NCI-H2029 (cell line): Measurements from ENCODE around the gene HNRNPF.

Source experiments
- DNase-seq: peaks from one replicate; lab custom pipeline; 2025; lab: John Stamatoyannopoulos, UW

Gene HNRNPF

GRCh38 chr10:43376828-43377423 is 32.1 kb downstream of the HNRNPF start:
- no peak for DNase-seq

GRCh38 chr10:43376046-43376635 is 32.8 kb downstream of the HNRNPF start:
- DNase-seq, result no peak

GRCh38 chr10:43375401-43376020 is 33.5 kb downstream of the HNRNPF start:
- DNase-seq, result no peak

- DNase-seq, result no peak
Measured at GRCh38 chr10:43374194-43374593, 34.8 kb downstream of the HNRNPF start.

- DNase-seq, result no peak
Measured at GRCh38 chr10:43373461-43373860, 35.5 kb downstream of the HNRNPF start.

- DNase-seq, result no peak
Measured at GRCh38 chr10:43372765-43373361, 36.1 kb downstream of the HNRNPF start.

GRCh38 chr10:43371418-43371817 is 37.6 kb downstream of the HNRNPF start, which contains the start of gene FXYD4:
FXYD4 (plus strand) TSS chr10:43371636; CDS start chr10:43373747, 2,111 bp downstream.
- DNase-seq, result no peak

GRCh38 chr10:43370671-43371215 is 38.2 kb downstream of the HNRNPF start:
- no peak for DNase-seq

GRCh38 chr10:43369921-43370320 is 39.1 kb downstream of the HNRNPF start:
- DNase-seq, result no peak

GRCh38 chr10:43365001-43365400 is 44.0 kb downstream of the HNRNPF start:
- DNase-seq, result no peak

GRCh38 chr10:43362191-43362839 is 46.7 kb downstream of the HNRNPF start:
- DNase-seq, result peak; percentile 88

- DNase-seq, result no peak
Measured at GRCh38 chr10:43361547-43362190, 47.3 kb downstream of the HNRNPF start.

- no peak for DNase-seq
Measured at GRCh38 chr10:43360086-43360485, 48.9 kb downstream of the HNRNPF start.

- no peak for DNase-seq
Measured at GRCh38 chr10:43355749-43356371, 53.1 kb downstream of the HNRNPF start.

- no peak for DNase-seq
Measured at GRCh38 chr10:43354879-43355380, 54.1 kb downstream of the HNRNPF start.

- no peak for DNase-seq
Measured at GRCh38 chr10:43354330-43354635, 54.7 kb downstream of the HNRNPF start.

GRCh38 chr10:43353495-43354329 is 55.3 kb downstream of the HNRNPF start:
- no peak for DNase-seq

- no peak for DNase-seq
Measured at GRCh38 chr10:43352951-43353350, 56.0 kb downstream of the HNRNPF start.

GRCh38 chr10:43351301-43351700 is 57.7 kb downstream of the HNRNPF start:
- DNase-seq, result no peak

- no peak for DNase-seq
Measured at GRCh38 chr10:43350686-43351085, 58.3 kb downstream of the HNRNPF start.
